ENCODE results near the gene PRKN.

The PRKN gene

GRCh38 chr6:161660666-161661571 is 1066.6 kb downstream of the PRKN start:
- in situ Hi-C loops (cut with MboI; ENCODE audit: low sequenced_read_pairs, unreplicated experiment): no loop called here

GRCh38 chr6:161658211-161658610 is 1069.4 kb downstream of the PRKN start:
- in situ Hi-C loops (cut with MboI; ENCODE audit: low sequenced_read_pairs, unreplicated experiment): no loop called here
- TF ChIP-seq CTCF (IDR thresholded peaks at IDR 0.05; ENCODE audit: borderline replicate concordance, control extremely low read depth, extremely low read depth, insufficient read depth, missing control alignments): no peak
- DNase-seq (ENCODE audit: low spot score): no peak

More at GRCh38 chr6:161660666-161661571, 1066.6 kb downstream of the PRKN start:
- no peak for TF ChIP-seq CTCF (IDR thresholded peaks at IDR 0.05; ENCODE audit: borderline replicate concordance, control extremely low read depth, extremely low read depth, insufficient read depth, missing control alignments)
- DNase-seq (ENCODE audit: low spot score): no peak

GRCh38 chr6:161654209-161654608 is 1073.4 kb downstream of the PRKN start:
- TF ChIP-seq CTCF (IDR thresholded peaks at IDR 0.05; ENCODE audit: borderline replicate concordance, control extremely low read depth, extremely low read depth, insufficient read depth, missing control alignments): no peak
- in situ Hi-C loops (cut with MboI; ENCODE audit: low sequenced_read_pairs, unreplicated experiment): no loop called here
- DNase-seq (ENCODE audit: low spot score): no peak

GRCh38 chr6:161651949-161652348 is 1075.6 kb downstream of the PRKN start:
- DNase-seq (ENCODE audit: low spot score): no peak
- TF ChIP-seq CTCF (IDR thresholded peaks at IDR 0.05; ENCODE audit: borderline replicate concordance, control extremely low read depth, extremely low read depth, insufficient read depth, missing control alignments): no peak
- in situ Hi-C loops (cut with MboI; ENCODE audit: low sequenced_read_pairs, unreplicated experiment): no loop called here

- TF ChIP-seq CTCF (IDR thresholded peaks at IDR 0.05; ENCODE audit: borderline replicate concordance, control extremely low read depth, extremely low read depth, insufficient read depth, missing control alignments): no peak
- in situ Hi-C loops (cut with MboI; ENCODE audit: low sequenced_read_pairs, unreplicated experiment): no loop called here
- DNase-seq (ENCODE audit: low spot score): no peak
Observed at GRCh38 chr6:161649841-161650240, 1077.7 kb downstream of the PRKN start.

GRCh38 chr6:161649068-161649467 is 1078.5 kb downstream of the PRKN start:
- no peak for DNase-seq (ENCODE audit: low spot score)
- TF ChIP-seq CTCF (IDR thresholded peaks at IDR 0.05; ENCODE audit: borderline replicate concordance, control extremely low read depth, extremely low read depth, insufficient read depth, missing control alignments): no peak
- in situ Hi-C loops (cut with MboI; ENCODE audit: low sequenced_read_pairs, unreplicated experiment): no loop called here

Data from GM13976 (cell line).